D721Med (cell line): Measurements from ENCODE around the gene CNGA1.

Experiments used
- DNase-seq: peaks from one replicate; pipeline ENCODE4 v3.0.0; 2011; ENCODE audit warnings: low spot score; ENCODE audit not compliant: insufficient read length
- FAIRE-seq: peaks from 2 replicates; lab custom pipeline; 2011; peaks lifted over from hg19 to GRCh38; lab: Jason Lieb, UNC
- CTCF ChIP-seq: IDR thresholded peaks from 2 replicates; pipeline ENCODE4 v1.5.1; 2012; ENCODE audit warnings: mild to moderate bottlenecking, control low read depth; ENCODE audit not compliant: insufficient read depth; ENCODE audit errors: missing control alignments

The CNGA1 gene

DNA sequence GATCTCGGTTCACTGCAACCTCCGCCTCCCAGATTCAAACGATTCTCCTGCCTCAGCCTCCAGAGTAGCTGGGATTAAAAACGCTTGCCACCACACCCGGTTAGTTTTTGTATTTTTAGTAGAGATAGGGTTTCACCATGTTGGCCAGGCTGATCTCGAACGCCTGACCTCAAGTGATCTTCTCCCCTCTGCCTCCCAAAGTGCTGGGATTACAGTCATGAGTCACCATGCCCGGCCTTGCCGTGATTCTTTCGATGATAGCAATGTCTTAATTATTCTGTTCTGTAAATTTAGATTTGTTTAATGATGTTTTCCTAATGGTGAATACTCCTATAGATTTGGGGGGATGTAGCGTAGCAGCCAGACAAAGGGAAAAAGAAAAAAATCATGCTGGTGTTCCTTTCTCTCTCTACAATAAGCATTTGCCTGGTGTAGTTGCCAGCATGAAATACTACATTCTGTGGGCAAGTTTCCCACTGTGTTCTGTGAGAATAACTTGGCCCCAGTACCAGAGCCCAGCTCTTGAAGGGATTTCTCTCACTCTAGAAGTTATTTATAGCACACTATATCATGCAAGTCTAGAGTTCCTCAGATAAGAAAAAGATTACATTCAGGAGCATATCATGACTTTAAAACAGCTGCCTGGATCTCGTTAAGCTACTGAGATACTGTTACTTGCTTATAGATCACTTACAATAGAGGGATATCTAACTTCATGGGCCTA is 15.5 kb upstream of the CNGA1 start:
- no peak for TF ChIP-seq CTCF
- no peak for DNase-seq
- no peak for FAIRE-seq

DNA sequence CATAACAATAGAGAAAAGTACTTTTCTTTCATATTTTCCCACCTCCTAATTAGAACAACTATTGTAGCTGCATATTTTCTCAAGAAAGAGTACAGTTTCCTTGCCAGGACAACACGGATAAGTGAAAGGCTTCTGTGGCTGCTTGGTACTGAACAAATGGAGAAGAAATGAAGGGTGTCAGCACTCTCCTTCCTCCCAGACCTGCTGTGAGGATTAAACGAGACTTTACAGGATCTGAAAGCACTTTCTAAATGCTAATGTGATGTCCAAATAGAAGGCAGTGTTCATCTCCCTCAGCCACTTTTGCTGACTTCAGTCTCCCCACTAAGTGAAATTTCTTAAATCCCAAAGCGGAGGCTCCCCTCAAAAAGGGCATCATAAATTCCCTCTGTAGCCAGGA is 14.0 kb upstream of the CNGA1 start:
- DNase-seq (no peak), FAIRE-seq (no peak)
- no peak for TF ChIP-seq CTCF

DNA sequence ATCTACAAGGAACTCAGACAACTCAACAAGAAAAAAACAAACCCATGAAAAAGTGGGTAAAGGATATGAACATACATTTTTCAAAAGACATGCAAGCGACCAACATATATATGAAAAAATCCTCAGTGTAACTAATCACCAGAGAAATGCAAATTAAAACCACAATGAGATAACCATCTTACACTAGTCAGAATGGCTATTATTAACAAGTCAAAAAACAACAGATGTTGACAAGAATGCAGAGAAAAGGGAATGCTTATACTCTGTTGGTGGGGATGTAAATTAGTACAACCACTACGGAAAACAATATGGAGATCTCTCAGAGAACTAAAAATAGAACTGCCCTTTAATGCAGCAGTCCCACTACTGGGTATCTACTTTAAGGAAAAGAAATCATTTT is 12.2 kb upstream of the CNGA1 start:
- FAIRE-seq (no peak), DNase-seq (no peak)
- TF ChIP-seq CTCF: no peak

- no peak for TF ChIP-seq CTCF
- DNase-seq: no peak
- no peak for FAIRE-seq
Measured at GRCh38 chr4:48027653-48028052, 11.2 kb upstream of the CNGA1 start.

DNA sequence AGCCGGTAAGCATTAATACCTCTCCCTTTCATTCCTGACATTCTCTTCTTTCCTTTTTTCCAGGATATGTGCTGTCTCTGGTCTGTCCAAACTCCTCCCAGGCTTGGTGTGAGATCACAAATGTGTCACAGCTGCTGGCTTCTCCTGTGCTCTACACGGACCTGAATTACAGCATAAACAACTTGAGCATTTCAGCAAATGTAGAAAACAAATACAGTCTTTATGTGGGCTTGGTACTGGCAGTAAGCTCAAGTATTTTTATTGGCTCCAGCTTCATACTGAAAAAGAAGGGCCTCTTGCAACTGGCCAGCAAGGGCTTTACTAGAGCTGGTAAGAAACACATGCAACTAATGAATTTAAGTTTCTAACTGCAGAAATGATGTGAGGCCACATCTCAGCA is 8.5 kb upstream of the CNGA1 start:
- FAIRE-seq (no peak), DNase-seq (no peak)
- TF ChIP-seq CTCF: no peak

DNA sequence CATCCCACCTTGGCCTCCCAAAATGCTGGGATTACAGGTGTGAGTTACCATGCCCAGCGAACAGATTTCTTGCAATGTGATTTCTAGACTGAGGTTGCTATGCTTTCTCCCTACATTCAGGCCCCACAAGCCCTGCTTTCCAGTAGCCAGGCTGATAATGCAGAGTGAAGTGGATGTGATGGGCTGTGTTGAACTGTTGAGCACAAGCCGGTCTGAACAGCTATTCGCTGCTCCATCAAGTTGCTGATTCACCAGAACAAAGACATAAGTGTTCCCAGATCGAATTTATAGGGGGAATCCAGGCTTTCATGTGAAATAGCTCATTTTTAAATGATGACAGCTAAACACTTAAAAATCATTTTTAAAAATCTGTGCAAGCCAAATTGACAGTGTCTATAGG is 8.0 kb upstream of the CNGA1 start:
- TF ChIP-seq CTCF: no peak
- no peak for DNase-seq
- no peak for FAIRE-seq

DNA sequence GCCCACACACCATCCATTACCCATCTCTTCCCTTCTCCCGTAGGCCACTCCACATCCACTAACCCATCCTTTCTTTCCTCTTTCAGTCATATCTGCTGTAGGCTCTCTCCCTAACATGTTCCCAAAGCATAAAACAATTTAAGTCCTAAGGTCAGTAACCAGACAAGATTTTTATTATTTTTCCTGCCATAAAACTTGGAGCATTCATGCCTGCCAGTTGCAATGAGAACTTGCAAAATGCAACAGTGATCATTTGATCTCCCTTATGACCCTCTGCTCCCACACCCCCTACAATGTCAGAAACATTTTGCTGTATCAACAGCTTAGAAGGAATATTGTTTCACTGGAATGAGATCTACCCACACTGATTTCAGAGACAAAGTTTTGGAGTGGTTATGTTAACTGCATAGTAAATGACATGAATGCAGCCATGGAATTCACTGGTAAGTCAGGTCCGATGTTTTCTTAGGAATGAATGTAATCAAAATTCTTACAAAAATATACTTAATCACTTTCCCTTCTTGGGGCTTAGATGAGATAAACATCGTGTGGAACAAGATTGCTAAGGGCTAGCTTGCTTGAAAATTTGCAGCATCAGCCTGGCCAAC is 5.8 kb upstream of the CNGA1 start:
- FAIRE-seq (no peak), DNase-seq (no peak)
- TF ChIP-seq CTCF: no peak
